Uterus (tissue), 2 donors: ENCODE data around the gene STAG1.

Source experiments
- POLR2A ChIP-seq, 2 donors: fragments of 450-650 bp; IDR thresholded peaks; one replicate each; pipeline ENCODE4 v1.6.1; 2016; ENCODE audit warnings: antibody characterized with exemption in 2 of 2, mild to moderate bottlenecking in 1 of 2, moderate library complexity in 1 of 2
- TF ChIP-seq, protein P1 (sequence below), 4 experiments: fragments of 200-600 bp in 2 of 4; fragments of 450-650 bp in 2 of 4; sonication (generic) in 2 of 4; IDR thresholded peaks; one replicate each; pipeline ENCODE4 v1.5.1; 2016 to 2019; ENCODE audit warnings: antibody characterized with exemption in 4 of 4, mild to moderate bottlenecking in 2 of 4, moderate library complexity in 1 of 4

DNA sequence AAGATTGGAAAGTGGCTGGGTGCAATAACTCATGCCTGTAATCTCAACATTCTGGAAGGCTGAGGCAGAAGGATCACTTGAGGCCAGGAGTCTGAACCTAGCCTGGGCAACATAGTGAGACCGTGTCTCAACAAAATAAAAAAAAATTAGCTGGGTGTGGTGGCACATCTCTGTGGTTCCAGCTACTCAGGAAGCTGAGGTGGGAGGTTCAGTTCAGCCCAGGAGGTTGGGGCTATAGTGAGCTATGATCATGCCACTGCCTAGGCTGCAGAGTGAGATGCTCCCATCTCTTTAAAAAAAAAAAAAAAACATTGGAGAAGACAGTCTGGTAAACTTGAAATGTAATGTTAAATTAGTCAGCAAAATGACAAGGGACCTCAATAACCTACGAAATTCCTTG lies 57.9 kb downstream of the STAG1 start:
- TF ChIP-seq POLR2A (IDR thresholded peaks at IDR 0.05) = no peak
- TF ChIP-seq, protein P1, sequence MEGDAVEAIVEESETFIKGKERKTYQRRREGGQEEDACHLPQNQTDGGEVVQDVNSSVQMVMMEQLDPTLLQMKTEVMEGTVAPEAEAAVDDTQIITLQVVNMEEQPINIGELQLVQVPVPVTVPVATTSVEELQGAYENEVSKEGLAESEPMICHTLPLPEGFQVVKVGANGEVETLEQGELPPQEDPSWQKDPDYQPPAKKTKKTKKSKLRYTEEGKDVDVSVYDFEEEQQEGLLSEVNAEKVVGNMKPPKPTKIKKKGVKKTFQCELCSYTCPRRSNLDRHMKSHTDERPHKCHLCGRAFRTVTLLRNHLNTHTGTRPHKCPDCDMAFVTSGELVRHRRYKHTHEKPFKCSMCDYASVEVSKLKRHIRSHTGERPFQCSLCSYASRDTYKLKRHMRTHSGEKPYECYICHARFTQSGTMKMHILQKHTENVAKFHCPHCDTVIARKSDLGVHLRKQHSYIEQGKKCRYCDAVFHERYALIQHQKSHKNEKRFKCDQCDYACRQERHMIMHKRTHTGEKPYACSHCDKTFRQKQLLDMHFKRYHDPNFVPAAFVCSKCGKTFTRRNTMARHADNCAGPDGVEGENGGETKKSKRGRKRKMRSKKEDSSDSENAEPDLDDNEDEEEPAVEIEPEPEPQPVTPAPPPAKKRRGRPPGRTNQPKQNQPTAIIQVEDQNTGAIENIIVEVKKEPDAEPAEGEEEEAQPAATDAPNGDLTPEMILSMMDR (IDR thresholded peaks at IDR 0.05) = no peak
